Caco-2 (cell line): ENCODE measurements around the gene CNPY2. TPM values are rescaled to one million over a fixed set of nuclear protein-coding genes. Genes with fewer than 3 reads are reported as not detected.

ENCODE experiments used
- BruUV-seq: library from RNA; stranded (reverse); fragments of 400-500 nt; replicated peaks from 2 replicates; lab custom pipeline; 2021; lab: Mats Ljungman, UMichigan
- CTCF ChIA-PET: fragments of 300-600 bp; sonication (Branson Sonifier 250); formaldehyde crosslinking; loops from one replicate; lab custom pipeline; 2022; ENCODE audit warnings: antibody characterized with exemption; lab: Charles Lee
- POLR2A ChIA-PET: fragments of 300-600 bp; sonication (Branson Sonifier 250); formaldehyde crosslinking; loops from one replicate; lab custom pipeline; 2022; ENCODE audit warnings: antibody characterized with exemption; lab: Charles Lee
- DNase-seq, 2 experiments: peaks; one replicate each; pipeline versions ENCODE4 v3.0.0 to v3.0.0-alpha.2; 2020 to 2022
- H3K27me3 ChIP-seq: replicated peaks from 2 replicates; pipeline ENCODE4 v1.6.0; 2011; ENCODE audit warnings: low read length; ENCODE audit not compliant: control insufficient read depth, insufficient read depth
- H3K36me3 ChIP-seq: 2 replicates; pipeline ENCODE4 v1.5.1; 2011; ENCODE audit warnings: low read length; ENCODE audit not compliant: control insufficient read depth, insufficient read depth
- H3K4me1 ChIP-seq: fragments of 250-450 bp; sonication (Bioruptor Pico); 2 replicates; pipeline ENCODE4 v1.5.1; 2020; ENCODE audit warnings: mild to moderate bottlenecking
- H3K4me3 ChIP-seq: 2 replicates; pipeline ENCODE4 v1.5.1; 2011; ENCODE audit warnings: low read depth, mild to moderate bottlenecking, control low read depth, low read length
- H3K9me3 ChIP-seq: fragments of 250-450 bp; sonication (Bioruptor Pico); 2 replicates; pipeline ENCODE4 v1.5.1; 2020; ENCODE audit warnings: mild to moderate bottlenecking, moderate library complexity
- H3K27ac Mint-ChIP-seq: one replicate; pipeline ENCODE4 v1.8.0; 2022; ENCODE audit warnings: mixed read lengths; ENCODE audit not compliant: unreplicated experiment
- H3K27me3 Mint-ChIP-seq: one replicate; pipeline ENCODE4 v1.8.0; 2022; ENCODE audit warnings: mixed read lengths; ENCODE audit not compliant: insufficient read depth, unreplicated experiment
- H3K36me3 Mint-ChIP-seq: one replicate; pipeline ENCODE4 v1.8.0; 2022; ENCODE audit warnings: mild to moderate bottlenecking, mixed read lengths; ENCODE audit not compliant: insufficient read depth, unreplicated experiment
- H3K4me1 Mint-ChIP-seq: one replicate; pipeline ENCODE4 v1.8.0; 2022; ENCODE audit warnings: low read depth, mixed read lengths; ENCODE audit not compliant: unreplicated experiment
- H3K4me3 Mint-ChIP-seq: one replicate; pipeline ENCODE4 v1.8.0; 2022; ENCODE audit warnings: mild to moderate bottlenecking, moderate library complexity, mixed read lengths; ENCODE audit not compliant: unreplicated experiment
- H3K9me3 Mint-ChIP-seq: one replicate; pipeline ENCODE4 v1.8.0; 2022; ENCODE audit warnings: mixed read lengths; ENCODE audit not compliant: unreplicated experiment
- intact Hi-C: fragments of 100-400 bp; cut with micrococcal nuclease; formaldehyde crosslinking; loops from one replicate; pipeline ENCODE4 v1.10.0; 2022; ENCODE audit not compliant: unreplicated experiment
- total RNA-seq: library from RNA; stranded (reverse); gene quantifications from 2 replicates; pipeline ENCODE4 v1.2.3, GENCODE V29; 2022
- TF ChIP-seq, protein P1 (sequence below), 2 experiments: fragments of 200-600 bp in 1 of 2; IDR thresholded peaks; 1 replicate in 1 of 2; 2 replicates in 1 of 2; pipeline versions ENCODE4 v1.5.1 to v1.8.0; 2011 to 2022; ENCODE audit warnings: antibody characterized with exemption in 1 of 2, control low read depth in 1 of 2, inconsistent platforms in 1 of 2, low read depth in 1 of 2, low read length in 1 of 2, mild to moderate bottlenecking in 1 of 2, moderate library complexity in 1 of 2; ENCODE audit not compliant: insufficient read depth in 1 of 2, severe bottlenecking in 1 of 2, unreplicated experiment in 1 of 2

Gene CNPY2
- total RNA-seq, 1 experiment from 2014 or later = 204 TPM

DNA sequence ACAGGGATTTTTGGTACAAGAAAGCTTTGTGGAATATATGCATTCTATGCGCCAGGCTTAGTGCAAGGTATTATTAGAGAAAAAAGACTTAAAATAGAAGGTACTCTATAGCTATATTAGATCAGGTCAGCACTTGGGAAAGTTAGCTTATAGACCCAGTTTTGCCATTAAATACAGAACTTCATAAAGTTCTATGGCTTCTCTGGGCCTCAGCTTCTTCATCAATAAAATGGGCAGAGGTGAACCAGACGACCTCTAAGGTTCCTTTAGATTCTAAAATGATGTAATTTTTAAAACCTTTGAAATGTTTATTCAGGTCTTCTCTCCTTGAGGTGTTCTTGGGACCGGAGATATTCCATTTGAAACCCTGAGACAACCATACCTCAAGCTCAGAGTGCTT lies 7.1 kb downstream of the CNPY2 start:
- intact Hi-C loops = no loop called here
- H3K27ac Mint-ChIP-seq = no peak overlapping the region
- H3K4me1 ChIP-seq = no peaks in the 10 kb centered on the region
- DNase-seq = no peak
- no peaks in the 10 kb centered on the region for H3K9me3 ChIP-seq
- BruUV-seq = no TSS peak
- H3K36me3 Mint-ChIP-seq = peaks cover 51% of the 10 kb centered on the region
- no peaks in the 10 kb centered on the region for H3K9me3 Mint-ChIP-seq
- H3K27me3 Mint-ChIP-seq = no peaks in the 10 kb centered on the region
- H3K36me3 ChIP-seq = peaks cover 2% of the 10 kb centered on the region; the same call in 1 of the 2 replicates
- ChIA-PET CTCF (interaction anchor here (1.0 kb wide), 1 partner anchor 190 kb away, joined by 5 read pairs; no protein-coding TSS in a partner anchor), POLR2A (interaction anchor here (0.6 kb wide), 1 partner anchor 212 kb away, joined by 3 read pairs; no protein-coding TSS in a partner anchor)
- no peak overlapping the region for H3K4me3 Mint-ChIP-seq
- H3K4me1 Mint-ChIP-seq = no peaks in the 10 kb centered on the region
- no peaks in the 10 kb centered on the region for H3K27me3 ChIP-seq
- TF ChIP-seq, protein P1, sequence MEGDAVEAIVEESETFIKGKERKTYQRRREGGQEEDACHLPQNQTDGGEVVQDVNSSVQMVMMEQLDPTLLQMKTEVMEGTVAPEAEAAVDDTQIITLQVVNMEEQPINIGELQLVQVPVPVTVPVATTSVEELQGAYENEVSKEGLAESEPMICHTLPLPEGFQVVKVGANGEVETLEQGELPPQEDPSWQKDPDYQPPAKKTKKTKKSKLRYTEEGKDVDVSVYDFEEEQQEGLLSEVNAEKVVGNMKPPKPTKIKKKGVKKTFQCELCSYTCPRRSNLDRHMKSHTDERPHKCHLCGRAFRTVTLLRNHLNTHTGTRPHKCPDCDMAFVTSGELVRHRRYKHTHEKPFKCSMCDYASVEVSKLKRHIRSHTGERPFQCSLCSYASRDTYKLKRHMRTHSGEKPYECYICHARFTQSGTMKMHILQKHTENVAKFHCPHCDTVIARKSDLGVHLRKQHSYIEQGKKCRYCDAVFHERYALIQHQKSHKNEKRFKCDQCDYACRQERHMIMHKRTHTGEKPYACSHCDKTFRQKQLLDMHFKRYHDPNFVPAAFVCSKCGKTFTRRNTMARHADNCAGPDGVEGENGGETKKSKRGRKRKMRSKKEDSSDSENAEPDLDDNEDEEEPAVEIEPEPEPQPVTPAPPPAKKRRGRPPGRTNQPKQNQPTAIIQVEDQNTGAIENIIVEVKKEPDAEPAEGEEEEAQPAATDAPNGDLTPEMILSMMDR (IDR thresholded peaks at IDR 0.05; ENCODE audit: insufficient read depth in 1 of 2, low read depth in 1 of 2, low read length in 1 of 2, severe bottlenecking in 1 of 2, unreplicated experiment in 1 of 2) = no peak
- no peak overlapping the region for H3K4me3 ChIP-seq

- Histone ChIP-seq H3K4me3 (no peak overlapping the region), H3K9me3 (no peaks in the 10 kb centered on the region), H3K36me3 (peaks cover 2% of the 10 kb centered on the region; the same call in 1 of the 2 replicates), H3K27me3 (no peaks in the 10 kb centered on the region), H3K4me1 (no peaks in the 10 kb centered on the region)
- TF ChIP-seq, protein P1 (IDR thresholded peaks at IDR 0.05; ENCODE audit: insufficient read depth in 1 of 2, low read depth in 1 of 2, low read length in 1 of 2, severe bottlenecking in 1 of 2, unreplicated experiment in 1 of 2) = no peak
- Mint-ChIP-seq H3K36me3 (peaks cover 38% of the 10 kb centered on the region), H3K27ac (no peak overlapping the region), H3K4me1 (no peaks in the 10 kb centered on the region), H3K27me3 (no peaks in the 10 kb centered on the region), H3K9me3 (no peaks in the 10 kb centered on the region), H3K4me3 (no peak overlapping the region)
- CTCF ChIA-PET = no interaction called here
- DNase-seq = no peak
- intact Hi-C loops = no loop called here
- POLR2A ChIA-PET = no interaction called here
- BruUV-seq = no TSS peak
Observed at GRCh38 chr12:56307221-56307965, 8.4 kb downstream of the CNPY2 start.

GRCh38 chr12:56304872-56305590 lies 10.8 kb downstream of the CNPY2 start:
- Mint-ChIP-seq H3K4me3 (no peak overlapping the region), H3K27ac (no peak overlapping the region), H3K4me1 (peaks cover 9% of the 10 kb centered on the region), H3K36me3 (peaks cover 36% of the 10 kb centered on the region), H3K27me3 (no peaks in the 10 kb centered on the region), H3K9me3 (no peaks in the 10 kb centered on the region)
- Histone ChIP-seq H3K4me1 (peaks cover 10% of the 10 kb centered on the region), H3K4me3 (no peak overlapping the region), H3K9me3 (no peaks in the 10 kb centered on the region), H3K36me3 (no peaks in the 10 kb centered on the region), H3K27me3 (no peaks in the 10 kb centered on the region)
- no TSS peak for BruUV-seq
- ChIA-PET POLR2A (no interaction called here), CTCF (no interaction called here)
- TF ChIP-seq, protein P1 (IDR thresholded peaks at IDR 0.05; ENCODE audit: insufficient read depth in 1 of 2, low read depth in 1 of 2, low read length in 1 of 2, severe bottlenecking in 1 of 2, unreplicated experiment in 1 of 2) = no peak
- no peak for DNase-seq
- intact Hi-C loops = no loop called here
